A673 (cell line): Measurements from ENCODE around the gene PLA2G4F. TPM values are rescaled to one million over a fixed set of nuclear protein-coding genes. Genes with fewer than 3 reads are reported as not detected.

Experiments
- BruUV-seq: library from RNA; stranded (reverse); fragments of 400-500 nt; replicated peaks from 2 replicates; lab custom pipeline; 2021; lab: Mats Ljungman, UMichigan
- CTCF ChIA-PET: fragments of 300-600 bp; sonication (Branson Sonifier 250); formaldehyde crosslinking; loops from one replicate; lab custom pipeline; 2022; ENCODE audit warnings: antibody characterized with exemption; lab: Charles Lee
- POLR2A ChIA-PET: fragments of 300-600 bp; sonication (Branson Sonifier 250); formaldehyde crosslinking; loops from one replicate; lab custom pipeline; 2022; ENCODE audit warnings: antibody characterized with exemption; ENCODE audit not compliant: low non-redundant PET; lab: Charles Lee
- DNase-seq: peaks from one replicate; pipeline ENCODE4 v3.0.0-alpha.2; 2015; ENCODE audit warnings: low spot score
- H3K27ac ChIP-seq: fragments of 200-600 bp; sonication (generic); 2 replicates; pipeline ENCODE4 v1.5.1; 2016; ENCODE audit warnings: mixed run types, low read depth, mild to moderate bottlenecking, mixed read lengths, antibody characterized with exemption, low read length; ENCODE audit not compliant: poor library complexity, severe bottlenecking
- H3K27me3 ChIP-seq: fragments of 200-600 bp; sonication (generic); replicated peaks from 2 replicates; pipeline ENCODE4 v1.6.1; 2017; ENCODE audit warnings: mixed run types, low read depth, mild to moderate bottlenecking, mixed read lengths, antibody characterized with exemption, low read length; ENCODE audit not compliant: insufficient read depth, poor library complexity
- H3K36me3 ChIP-seq: fragments of 200-600 bp; sonication (generic); 2 replicates; pipeline ENCODE4 v1.6.1; 2016; ENCODE audit warnings: mixed run types, mild to moderate bottlenecking, mixed read lengths, antibody characterized with exemption, low read length; ENCODE audit not compliant: insufficient read depth, poor library complexity, severe bottlenecking
- H3K4me1 ChIP-seq: fragments of 200-600 bp; sonication (generic); 2 replicates; pipeline ENCODE4 v1.6.1; 2017; ENCODE audit warnings: mixed run types, mild to moderate bottlenecking, mixed read lengths, antibody characterized with exemption, low read length; ENCODE audit not compliant: insufficient read depth, poor library complexity, severe bottlenecking
- H3K4me3 ChIP-seq: fragments of 200-600 bp; sonication (generic); 2 replicates; pipeline ENCODE4 v1.5.1; 2016; ENCODE audit warnings: low read depth, mixed run types, mild to moderate bottlenecking, mixed read lengths, low read length; ENCODE audit not compliant: poor library complexity, severe bottlenecking
- H3K9me3 ChIP-seq: fragments of 200-600 bp; sonication (generic); 2 replicates; pipeline ENCODE4 v1.6.1; 2016; ENCODE audit warnings: mixed run types, low read depth, mild to moderate bottlenecking, mixed read lengths, antibody characterized with exemption, low read length; ENCODE audit not compliant: poor library complexity, severe bottlenecking
- CTCF ChIP-seq: fragments of 300-800, 200-600 bp; sonication (generic); conservative IDR thresholded peaks from 2 replicates; pipeline ENCODE4 v1.5.1; 2017; ENCODE audit warnings: low read depth, mild to moderate bottlenecking, antibody characterized with exemption, low read length, moderate library complexity, mixed read lengths
- EZH2 ChIP-seq: fragments of 200-600 bp; sonication (generic); IDR thresholded peaks from 2 replicates; pipeline ENCODE4 v1.6.1; 2017; ENCODE audit warnings: borderline replicate concordance, low read depth, mild to moderate bottlenecking, mixed read lengths, antibody characterized with exemption, low read length; ENCODE audit not compliant: poor library complexity, severe bottlenecking
- intact Hi-C: fragments of 100-400 bp; cut with micrococcal nuclease; formaldehyde crosslinking; loops from one replicate; pipeline ENCODE4 v1.10.0; 2022; ENCODE audit not compliant: unreplicated experiment
- total RNA-seq: library from RNA; stranded (reverse); gene quantifications from 2 replicates; pipeline ENCODE4 v1.2.3, GENCODE V29; 2021

Gene PLA2G4F
- total RNA-seq, 1 experiment from 2014 or later, result not detected

- Histone ChIP-seq H3K27ac (no peak overlapping the region), H3K36me3 (no peaks in the 10 kb centered on the region), H3K4me3 (no peak overlapping the region), H3K9me3 (no peaks in the 10 kb centered on the region), H3K27me3 (no peaks in the 10 kb centered on the region), H3K4me1 (no peaks in the 10 kb centered on the region)
- no peak for DNase-seq
- ChIA-PET POLR2A (no interaction called here), CTCF (no interaction called here)
- BruUV-seq, result no TSS peak
- intact Hi-C loops, result no loop called here
- TF ChIP-seq EZH2 (no peak), CTCF (no peak)
Measured at GRCh38 chr15:42144841-42145375, 11.5 kb downstream of the PLA2G4F start.

- intact Hi-C loops, result no loop called here
- BruUV-seq, result no TSS peak
- no peak for DNase-seq
- ChIA-PET CTCF (no interaction called here), POLR2A (no interaction called here)
- Histone ChIP-seq H3K27ac (no peak overlapping the region), H3K4me1 (no peaks in the 10 kb centered on the region), H3K4me3 (no peak overlapping the region), H3K36me3 (no peaks in the 10 kb centered on the region), H3K9me3 (no peaks in the 10 kb centered on the region), H3K27me3 (no peaks in the 10 kb centered on the region)
- no peak for TF ChIP-seq CTCF
- no peak for TF ChIP-seq EZH2
Measured at GRCh38 chr15:42143866-42144625, 12.4 kb downstream of the PLA2G4F start.

- TF ChIP-seq CTCF (no peak), EZH2 (no peak)
- CTCF ChIA-PET, result interaction anchor here (0.6 kb wide), 1 partner anchor 25 kb away, joined by 3 read pairs; no protein-coding TSS in a partner anchor
- no peak overlapping the region for H3K4me3 ChIP-seq
- no peak overlapping the region for H3K27ac ChIP-seq
- DNase-seq, result no peak
- no peaks in the 10 kb centered on the region for H3K9me3 ChIP-seq
- H3K27me3 ChIP-seq, result no peaks in the 10 kb centered on the region
- H3K4me1 ChIP-seq, result no peaks in the 10 kb centered on the region
- H3K36me3 ChIP-seq, result no peaks in the 10 kb centered on the region
- intact Hi-C loops, result no loop called here
- POLR2A ChIA-PET, result no interaction called here
- BruUV-seq, result no TSS peak
Measured at GRCh38 chr15:42143356-42143755, 13.1 kb downstream of the PLA2G4F start.
